HG02981 (cell line): ENCODE data around the gene NFRKB.

Experiments
- ATAC-seq: cut with Tn5 transposase; IDR thresholded peaks from one replicate; pipeline ENCODE4 v1.9.1; 2021; ENCODE audit warnings: mild to moderate bottlenecking, moderate library complexity; ENCODE audit not compliant: unreplicated experiment

Gene NFRKB

DNA sequence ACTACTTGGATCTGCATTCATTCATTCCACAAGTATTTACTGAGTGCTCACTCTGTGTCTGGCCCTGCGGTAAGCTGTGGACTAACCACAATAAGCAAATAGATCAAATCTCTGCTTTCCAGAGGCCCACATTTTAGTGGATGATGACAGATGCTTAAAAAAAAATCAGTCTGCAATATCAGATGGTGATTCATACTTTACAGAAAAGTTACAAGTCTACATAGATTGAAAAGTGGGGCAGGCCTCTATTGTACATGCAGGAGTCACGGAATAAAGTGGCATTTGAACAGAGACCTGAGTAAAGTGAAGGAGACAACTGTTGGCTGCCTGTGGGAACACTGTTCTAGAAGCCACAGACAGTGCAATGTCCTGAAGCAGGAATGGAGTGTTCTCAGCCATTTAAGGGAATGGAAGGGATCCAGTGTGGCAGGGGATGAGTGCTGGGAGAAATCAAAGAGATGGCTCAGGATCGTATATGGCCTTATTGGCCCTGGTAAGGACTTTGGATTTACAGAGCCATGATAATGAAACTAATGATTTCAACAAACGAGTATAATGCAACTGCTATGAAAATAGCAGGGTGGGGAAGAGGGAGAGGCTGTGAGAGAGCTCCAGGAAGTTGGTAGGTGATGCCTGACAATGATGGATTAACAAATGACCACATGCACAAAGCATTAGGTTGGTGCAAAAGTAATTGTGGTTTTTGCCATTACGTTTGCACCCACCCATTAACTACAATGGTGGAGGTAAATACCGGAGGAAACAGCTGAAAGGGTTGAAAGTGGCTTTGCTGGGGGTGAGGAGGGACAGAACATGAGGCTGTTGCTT is 48.7 kb downstream of the NFRKB start:
- ATAC-seq = no peak
